SK-N-SH treated with all-trans-retinoic acid at 6 μM for 48 hours (cell line): ENCODE measurements around the gene WNK2.
"Not testable (repeated sequence)": the region's sequence is repeated elsewhere in the genome, so short reads cannot be mapped to it uniquely, and the experiment has no call there.

Source experiments
- CSRNP3 ChIP-seq: fragments of 250-450 bp; sonication (Bioruptor Pico); IDR thresholded peaks from 2 replicates; pipeline ENCODE4 v1.5.1; 2021; ENCODE audit warnings: mild to moderate bottlenecking, moderate library complexity
- PATZ1 ChIP-seq: fragments of 250-450 bp; sonication (Bioruptor Pico); IDR thresholded peaks from 2 replicates; pipeline ENCODE4 v1.8.0; 2020; ENCODE audit warnings: mild to moderate bottlenecking, moderate library complexity, borderline replicate concordance
- POU6F1 ChIP-seq: fragments of 250-450 bp; sonication (Bioruptor Pico); IDR thresholded peaks from 2 replicates; pipeline ENCODE4 v1.8.0; 2021; ENCODE audit warnings: low read depth, mild to moderate bottlenecking, moderate library complexity, borderline replicate concordance
- PPARA ChIP-seq: fragments of 250-450 bp; sonication (Bioruptor Pico); IDR thresholded peaks from 2 replicates; pipeline ENCODE4 v1.5.0; 2020; ENCODE audit warnings: mild to moderate bottlenecking, borderline replicate concordance
- RARB ChIP-seq: fragments of 250-450 bp; sonication (Bioruptor Pico); IDR thresholded peaks from 2 replicates; pipeline ENCODE4 v1.8.0; 2021; ENCODE audit warnings: mild to moderate bottlenecking, moderate library complexity
- SNAI2 ChIP-seq: fragments of 250-450 bp; sonication (Bioruptor Pico); IDR thresholded peaks from 2 replicates; pipeline ENCODE4 v1.5.0; 2020; ENCODE audit warnings: mild to moderate bottlenecking, moderate library complexity
- TSHZ2 ChIP-seq: fragments of 250-450 bp; sonication (Bioruptor Pico); IDR thresholded peaks from 2 replicates; pipeline ENCODE4 v1.5.0; 2020; ENCODE audit warnings: mild to moderate bottlenecking, moderate library complexity
- ZFP3 ChIP-seq: fragments of 250-450 bp; sonication (Bioruptor Pico); IDR thresholded peaks from 2 replicates; pipeline ENCODE4 v1.5.0; 2020; ENCODE audit warnings: mild to moderate bottlenecking, moderate library complexity
- ZNF8 ChIP-seq: fragments of 450-650 bp; formaldehyde crosslinking; IDR thresholded peaks from 2 replicates; pipeline ENCODE4 v1.5.0; 2020; ENCODE audit warnings: mild to moderate bottlenecking, moderate library complexity

- not testable (repeated sequence) for TF ChIP-seq TSHZ2 (CRISPR knock-in tag); PPARA (CRISPR knock-in tag); ZNF8 (CRISPR knock-in tag); ZFP3; RARB; CSRNP3 (CRISPR knock-in tag); PATZ1 (CRISPR knock-in tag); POU6F1 (CRISPR knock-in tag); SNAI2
These were observed 176.0 kb downstream of the WNK2 start for GRCh38 chr9:93359907-93360306.
